ENCODE measurements around the gene CNR2.

CNR2 gene

DNA sequence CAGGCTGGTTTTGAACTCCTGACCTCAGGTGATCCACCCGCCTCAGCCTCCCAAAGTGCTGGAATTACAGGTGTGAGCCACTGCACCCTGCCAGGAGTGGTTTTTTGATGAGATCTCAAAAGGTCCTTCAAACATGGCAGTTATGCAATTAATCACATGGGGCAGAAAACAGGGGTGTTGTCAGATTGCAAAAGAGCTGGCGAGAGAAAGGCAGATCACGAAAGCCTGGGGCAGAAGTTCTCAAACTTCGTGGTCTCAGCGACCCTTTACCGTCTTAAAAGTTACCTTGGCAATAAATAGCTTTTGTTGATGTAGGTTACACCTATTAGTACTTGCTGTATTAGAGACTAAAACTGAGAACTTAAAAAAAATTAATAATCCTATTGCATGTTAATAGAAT is 16.1 kb downstream of the CNR2 start:
- ATAC-seq = no peak
- TF ChIP-seq RARB (CRISPR knock-in tag; IDR thresholded peaks at IDR 0.05) (no peak), ZC3H10 (CRISPR knock-in tag; IDR thresholded peaks at IDR 0.05) (no peak), ZNF565 (CRISPR knock-in tag; conservative IDR thresholded peaks at IDR 0.05; ENCODE audit: low read depth) (no peak), TOX (CRISPR knock-in tag; IDR thresholded peaks at IDR 0.05; ENCODE audit: borderline replicate concordance) (no peak), PPARA (CRISPR knock-in tag; IDR thresholded peaks at IDR 0.05; ENCODE audit: borderline replicate concordance) (no peak), BACH2 (CRISPR knock-in tag; IDR thresholded peaks at IDR 0.05; ENCODE audit: borderline replicate concordance) (no peak), ZFP3 (CRISPR knock-in tag; IDR thresholded peaks at IDR 0.05) (no peak), TCF4 (CRISPR knock-in tag; IDR thresholded peaks at IDR 0.05; ENCODE audit: borderline replicate concordance) (no peak)
- TF ChIP-seq, protein P1, sequence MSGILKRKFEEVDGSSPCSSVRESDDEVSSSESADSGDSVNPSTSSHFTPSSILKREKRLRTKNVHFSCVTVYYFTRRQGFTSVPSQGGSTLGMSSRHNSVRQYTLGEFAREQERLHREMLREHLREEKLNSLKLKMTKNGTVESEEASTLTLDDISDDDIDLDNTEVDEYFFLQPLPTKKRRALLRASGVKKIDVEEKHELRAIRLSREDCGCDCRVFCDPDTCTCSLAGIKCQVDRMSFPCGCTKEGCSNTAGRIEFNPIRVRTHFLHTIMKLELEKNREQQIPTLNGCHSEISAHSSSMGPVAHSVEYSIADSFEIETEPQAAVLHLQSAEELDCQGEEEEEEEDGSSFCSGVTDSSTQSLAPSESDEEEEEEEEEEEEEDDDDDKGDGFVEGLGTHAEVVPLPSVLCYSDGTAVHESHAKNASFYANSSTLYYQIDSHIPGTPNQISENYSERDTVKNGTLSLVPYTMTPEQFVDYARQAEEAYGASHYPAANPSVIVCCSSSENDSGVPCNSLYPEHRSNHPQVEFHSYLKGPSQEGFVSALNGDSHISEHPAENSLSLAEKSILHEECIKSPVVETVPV (CRISPR knock-in tag; IDR thresholded peaks at IDR 0.05) = no peak
- TF ChIP-seq, protein P2, sequence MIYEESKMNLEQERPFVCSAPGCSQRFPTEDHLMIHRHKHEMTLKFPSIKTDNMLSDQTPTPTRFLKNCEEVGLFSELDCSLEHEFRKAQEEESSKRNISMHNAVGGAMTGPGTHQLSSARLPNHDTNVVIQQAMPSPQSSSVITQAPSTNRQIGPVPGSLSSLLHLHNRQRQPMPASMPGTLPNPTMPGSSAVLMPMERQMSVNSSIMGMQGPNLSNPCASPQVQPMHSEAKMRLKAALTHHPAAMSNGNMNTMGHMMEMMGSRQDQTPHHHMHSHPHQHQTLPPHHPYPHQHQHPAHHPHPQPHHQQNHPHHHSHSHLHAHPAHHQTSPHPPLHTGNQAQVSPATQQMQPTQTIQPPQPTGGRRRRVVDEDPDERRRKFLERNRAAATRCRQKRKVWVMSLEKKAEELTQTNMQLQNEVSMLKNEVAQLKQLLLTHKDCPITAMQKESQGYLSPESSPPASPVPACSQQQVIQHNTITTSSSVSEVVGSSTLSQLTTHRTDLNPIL (CRISPR knock-in tag; IDR thresholded peaks at IDR 0.05; ENCODE audit: low read depth) = no peak
- TF ChIP-seq, protein P3, sequence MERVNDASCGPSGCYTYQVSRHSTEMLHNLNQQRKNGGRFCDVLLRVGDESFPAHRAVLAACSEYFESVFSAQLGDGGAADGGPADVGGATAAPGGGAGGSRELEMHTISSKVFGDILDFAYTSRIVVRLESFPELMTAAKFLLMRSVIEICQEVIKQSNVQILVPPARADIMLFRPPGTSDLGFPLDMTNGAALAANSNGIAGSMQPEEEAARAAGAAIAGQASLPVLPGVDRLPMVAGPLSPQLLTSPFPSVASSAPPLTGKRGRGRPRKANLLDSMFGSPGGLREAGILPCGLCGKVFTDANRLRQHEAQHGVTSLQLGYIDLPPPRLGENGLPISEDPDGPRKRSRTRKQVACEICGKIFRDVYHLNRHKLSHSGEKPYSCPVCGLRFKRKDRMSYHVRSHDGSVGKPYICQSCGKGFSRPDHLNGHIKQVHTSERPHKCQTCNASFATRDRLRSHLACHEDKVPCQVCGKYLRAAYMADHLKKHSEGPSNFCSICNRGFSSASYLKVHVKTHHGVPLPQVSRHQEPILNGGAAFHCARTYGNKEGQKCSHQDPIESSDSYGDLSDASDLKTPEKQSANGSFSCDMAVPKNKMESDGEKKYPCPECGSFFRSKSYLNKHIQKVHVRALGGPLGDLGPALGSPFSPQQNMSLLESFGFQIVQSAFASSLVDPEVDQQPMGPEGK (CRISPR knock-in tag; IDR thresholded peaks at IDR 0.05; ENCODE audit: borderline replicate concordance) = no peak

DNA sequence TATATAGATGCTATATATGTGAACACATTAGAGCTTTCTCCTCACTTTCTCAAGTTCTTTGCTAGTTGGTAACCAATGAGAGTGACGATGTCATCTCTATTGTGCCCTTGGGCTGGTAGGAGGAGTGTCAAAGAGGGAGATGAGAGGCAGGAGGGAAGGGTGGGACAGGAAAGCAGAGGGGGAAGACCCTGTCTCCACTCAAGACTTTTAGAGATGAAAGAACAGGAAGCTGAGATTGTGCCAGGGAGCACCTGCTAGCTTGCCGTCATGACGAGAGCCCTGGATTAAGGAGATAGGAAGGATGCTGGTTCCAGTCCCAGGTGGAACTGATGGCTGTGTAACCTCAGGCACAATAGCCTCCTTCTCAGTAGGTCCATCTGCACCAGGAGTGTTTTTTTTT is 16.7 kb downstream of the CNR2 start:
- TF ChIP-seq, protein P4, sequence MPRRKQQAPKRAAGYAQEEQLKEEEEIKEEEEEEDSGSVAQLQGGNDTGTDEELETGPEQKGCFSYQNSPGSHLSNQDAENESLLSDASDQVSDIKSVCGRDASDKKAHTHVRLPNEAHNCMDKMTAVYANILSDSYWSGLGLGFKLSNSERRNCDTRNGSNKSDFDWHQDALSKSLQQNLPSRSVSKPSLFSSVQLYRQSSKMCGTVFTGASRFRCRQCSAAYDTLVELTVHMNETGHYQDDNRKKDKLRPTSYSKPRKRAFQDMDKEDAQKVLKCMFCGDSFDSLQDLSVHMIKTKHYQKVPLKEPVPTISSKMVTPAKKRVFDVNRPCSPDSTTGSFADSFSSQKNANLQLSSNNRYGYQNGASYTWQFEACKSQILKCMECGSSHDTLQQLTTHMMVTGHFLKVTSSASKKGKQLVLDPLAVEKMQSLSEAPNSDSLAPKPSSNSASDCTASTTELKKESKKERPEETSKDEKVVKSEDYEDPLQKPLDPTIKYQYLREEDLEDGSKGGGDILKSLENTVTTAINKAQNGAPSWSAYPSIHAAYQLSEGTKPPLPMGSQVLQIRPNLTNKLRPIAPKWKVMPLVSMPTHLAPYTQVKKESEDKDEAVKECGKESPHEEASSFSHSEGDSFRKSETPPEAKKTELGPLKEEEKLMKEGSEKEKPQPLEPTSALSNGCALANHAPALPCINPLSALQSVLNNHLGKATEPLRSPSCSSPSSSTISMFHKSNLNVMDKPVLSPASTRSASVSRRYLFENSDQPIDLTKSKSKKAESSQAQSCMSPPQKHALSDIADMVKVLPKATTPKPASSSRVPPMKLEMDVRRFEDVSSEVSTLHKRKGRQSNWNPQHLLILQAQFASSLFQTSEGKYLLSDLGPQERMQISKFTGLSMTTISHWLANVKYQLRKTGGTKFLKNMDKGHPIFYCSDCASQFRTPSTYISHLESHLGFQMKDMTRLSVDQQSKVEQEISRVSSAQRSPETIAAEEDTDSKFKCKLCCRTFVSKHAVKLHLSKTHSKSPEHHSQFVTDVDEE (CRISPR knock-in tag; IDR thresholded peaks at IDR 0.05) = no peak
- TF ChIP-seq CSDC2 (CRISPR knock-in tag; IDR thresholded peaks at IDR 0.05) (no peak), GLIS3 (CRISPR knock-in tag; IDR thresholded peaks at IDR 0.05) (no peak), ZC3H10 (CRISPR knock-in tag; IDR thresholded peaks at IDR 0.05) (no peak), ZNF70 (CRISPR knock-in tag; IDR thresholded peaks at IDR 0.05) (no peak), ESRRG (CRISPR knock-in tag; IDR thresholded peaks at IDR 0.05) (no peak), ZFP30 (CRISPR knock-in tag; IDR thresholded peaks at IDR 0.05) (no peak), ISL1 (CRISPR knock-in tag; IDR thresholded peaks at IDR 0.05) (no peak), PPARA (CRISPR knock-in tag; IDR thresholded peaks at IDR 0.05; ENCODE audit: borderline replicate concordance) (no peak), TOX (CRISPR knock-in tag; IDR thresholded peaks at IDR 0.05; ENCODE audit: borderline replicate concordance) (no peak), ARNTL (CRISPR knock-in tag; IDR thresholded peaks at IDR 0.05; ENCODE audit: borderline replicate concordance, low read depth) (no peak), RARB (CRISPR knock-in tag; IDR thresholded peaks at IDR 0.05) (no peak), BACH2 (CRISPR knock-in tag; IDR thresholded peaks at IDR 0.05; ENCODE audit: borderline replicate concordance) (no peak)
- TF ChIP-seq, protein P5, sequence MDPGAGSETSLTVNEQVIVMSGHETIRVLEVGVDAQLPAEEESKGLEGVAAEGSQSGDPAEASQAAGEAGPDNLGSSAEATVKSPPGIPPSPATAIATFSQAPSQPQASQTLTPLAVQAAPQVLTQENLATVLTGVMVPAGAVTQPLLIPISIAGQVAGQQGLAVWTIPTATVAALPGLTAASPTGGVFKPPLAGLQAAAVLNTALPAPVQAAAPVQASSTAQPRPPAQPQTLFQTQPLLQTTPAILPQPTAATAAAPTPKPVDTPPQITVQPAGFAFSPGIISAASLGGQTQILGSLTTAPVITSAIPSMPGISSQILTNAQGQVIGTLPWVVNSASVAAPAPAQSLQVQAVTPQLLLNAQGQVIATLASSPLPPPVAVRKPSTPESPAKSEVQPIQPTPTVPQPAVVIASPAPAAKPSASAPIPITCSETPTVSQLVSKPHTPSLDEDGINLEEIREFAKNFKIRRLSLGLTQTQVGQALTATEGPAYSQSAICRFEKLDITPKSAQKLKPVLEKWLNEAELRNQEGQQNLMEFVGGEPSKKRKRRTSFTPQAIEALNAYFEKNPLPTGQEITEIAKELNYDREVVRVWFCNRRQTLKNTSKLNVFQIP (CRISPR knock-in tag; IDR thresholded peaks at IDR 0.05; ENCODE audit: borderline replicate concordance, low read depth) = no peak
- TF ChIP-seq, protein P2 (CRISPR knock-in tag; IDR thresholded peaks at IDR 0.05; ENCODE audit: low read depth) = no peak

More for the DNA sequence above, 16.7 kb downstream of the CNR2 start:
- ATAC-seq = no peak

All from SK-N-SH treated with all-trans-retinoic acid at 6 μM for 48 hours (cell line).